MCF 10A (cell line): ENCODE results near the gene LRIT1. TPM values are rescaled to one million over a fixed set of nuclear protein-coding genes. Genes with fewer than 3 reads are reported as not detected.

Source experiments
- BruUV-seq: library from RNA; stranded (reverse); fragments of 400-500 nt; replicated peaks from 2 replicates; lab custom pipeline; 2021; lab: Mats Ljungman, UMichigan
- CTCF ChIA-PET: fragments of 300-600 bp; sonication (Branson Sonifier 250); formaldehyde crosslinking; extraction: SDS; loops from one replicate; lab custom pipeline; 2021; ENCODE audit warnings: antibody characterized with exemption, inconsistent platforms; lab: Yijun Ruan, JAX
- POLR2A ChIA-PET: fragments of 300-600, 350-650 bp; sonication (Branson Sonifier 250); formaldehyde crosslinking; extraction: SDS; loops from one replicate; lab custom pipeline; 2020; ENCODE audit warnings: antibody characterized with exemption, inconsistent platforms; lab: Yijun Ruan, JAX
- DNase-seq: peaks from one replicate; pipeline ENCODE4 v3.0.0-alpha.2; 2018; ENCODE audit not compliant: unreplicated experiment
- H3K27ac Mint-ChIP-seq: one replicate; pipeline ENCODE4 v1.8.0; 2022; ENCODE audit warnings: mild to moderate bottlenecking, low read depth, mixed read lengths; ENCODE audit not compliant: unreplicated experiment
- H3K27me3 Mint-ChIP-seq: one replicate; pipeline ENCODE4 v1.8.0; 2022; ENCODE audit warnings: mixed read lengths; ENCODE audit not compliant: insufficient read depth, unreplicated experiment
- H3K36me3 Mint-ChIP-seq: one replicate; pipeline ENCODE4 v1.8.0; 2022; ENCODE audit warnings: mild to moderate bottlenecking, moderate library complexity, mixed read lengths; ENCODE audit not compliant: insufficient read depth, unreplicated experiment
- H3K4me1 Mint-ChIP-seq: one replicate; pipeline ENCODE4 v1.8.0; 2022; ENCODE audit warnings: mixed read lengths; ENCODE audit not compliant: insufficient read depth, unreplicated experiment
- H3K4me3 Mint-ChIP-seq: one replicate; pipeline ENCODE4 v1.8.0; 2022; ENCODE audit warnings: mild to moderate bottlenecking, moderate library complexity, mixed read lengths; ENCODE audit not compliant: unreplicated experiment
- H3K9me3 Mint-ChIP-seq: one replicate; pipeline ENCODE4 v1.8.0; 2022; ENCODE audit warnings: mixed read lengths; ENCODE audit not compliant: unreplicated experiment
- intact Hi-C: fragments of 100-400 bp; cut with micrococcal nuclease; formaldehyde crosslinking; loops from 2 replicates; pipeline ENCODE4 v1.14.1; 2022
- total RNA-seq: library from RNA; stranded (reverse); gene quantifications from 2 replicates; pipeline ENCODE4 v1.2.3, GENCODE V29; 2022
- TF ChIP-seq, protein P1 (sequence below): fragments of 200-600 bp; IDR thresholded peaks from one replicate; pipeline ENCODE4 v1.8.0; 2022; ENCODE audit warnings: antibody characterized with exemption, mild to moderate bottlenecking; ENCODE audit not compliant: unreplicated experiment

The LRIT1 gene
- total RNA-seq, 1 experiment from 2014 or later: not detected

- TF ChIP-seq, protein P1, sequence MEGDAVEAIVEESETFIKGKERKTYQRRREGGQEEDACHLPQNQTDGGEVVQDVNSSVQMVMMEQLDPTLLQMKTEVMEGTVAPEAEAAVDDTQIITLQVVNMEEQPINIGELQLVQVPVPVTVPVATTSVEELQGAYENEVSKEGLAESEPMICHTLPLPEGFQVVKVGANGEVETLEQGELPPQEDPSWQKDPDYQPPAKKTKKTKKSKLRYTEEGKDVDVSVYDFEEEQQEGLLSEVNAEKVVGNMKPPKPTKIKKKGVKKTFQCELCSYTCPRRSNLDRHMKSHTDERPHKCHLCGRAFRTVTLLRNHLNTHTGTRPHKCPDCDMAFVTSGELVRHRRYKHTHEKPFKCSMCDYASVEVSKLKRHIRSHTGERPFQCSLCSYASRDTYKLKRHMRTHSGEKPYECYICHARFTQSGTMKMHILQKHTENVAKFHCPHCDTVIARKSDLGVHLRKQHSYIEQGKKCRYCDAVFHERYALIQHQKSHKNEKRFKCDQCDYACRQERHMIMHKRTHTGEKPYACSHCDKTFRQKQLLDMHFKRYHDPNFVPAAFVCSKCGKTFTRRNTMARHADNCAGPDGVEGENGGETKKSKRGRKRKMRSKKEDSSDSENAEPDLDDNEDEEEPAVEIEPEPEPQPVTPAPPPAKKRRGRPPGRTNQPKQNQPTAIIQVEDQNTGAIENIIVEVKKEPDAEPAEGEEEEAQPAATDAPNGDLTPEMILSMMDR: no peak
- ChIA-PET CTCF (interaction anchor here (1.2 to 2.8 kb wide), 3 partner anchors 9 to 48 kb away, joined by 3 to 11 read pairs (median 4); no protein-coding TSS in a partner anchor), POLR2A (no interaction called here)
- no peak for DNase-seq
- intact Hi-C loops: no loop called here
- Mint-ChIP-seq H3K36me3 (no peaks in the 10 kb centered on the region), H3K4me1 (peaks cover 6% of the 10 kb centered on the region), H3K27ac (no peak overlapping the region), H3K27me3 (peaks cover 46% of the 10 kb centered on the region), H3K9me3 (no peaks in the 10 kb centered on the region), H3K4me3 (no peak overlapping the region)
- BruUV-seq: no TSS peak
These were observed 45.3 kb downstream of the LRIT1 start for GRCh38 chr10:84196083-84196482.

GRCh38 chr10:84195044-84195830, 46.1 kb downstream of the LRIT1 start:
- intact Hi-C loops: no loop called here
- DNase-seq: no peak
- H3K36me3 Mint-ChIP-seq: no peaks in the 10 kb centered on the region
- no peak overlapping the region for H3K4me3 Mint-ChIP-seq
- BruUV-seq: no TSS peak
- CTCF ChIA-PET: interaction anchor here (0.5 to 2.8 kb wide), 4 partner anchors 9 to 47 kb away, joined by 3 to 11 read pairs (median 4); no protein-coding TSS in a partner anchor
- H3K4me1 Mint-ChIP-seq: peaks cover 7% of the 10 kb centered on the region
- no peak overlapping the region for H3K27ac Mint-ChIP-seq
- POLR2A ChIA-PET: no interaction called here
- H3K27me3 Mint-ChIP-seq: peaks cover 41% of the 10 kb centered on the region
- TF ChIP-seq, protein P1: no peak
- H3K9me3 Mint-ChIP-seq: no peaks in the 10 kb centered on the region

- Mint-ChIP-seq H3K4me1 (peaks cover 7% of the 10 kb centered on the region), H3K27me3 (peaks cover 35% of the 10 kb centered on the region), H3K9me3 (no peaks in the 10 kb centered on the region), H3K4me3 (no peak within 1 kb of the TSS), H3K36me3 (no peaks in the 10 kb centered on the region), H3K27ac (no peak within 1 kb of the TSS)
- TF ChIP-seq, protein P1: no peak
- intact Hi-C loops: no loop called here
- POLR2A ChIA-PET: no interaction called here
- CTCF ChIA-PET: interaction anchor here (0.5 to 4.8 kb wide), 5 partner anchors 9 to 33 kb away, joined by 3 to 58 read pairs (median 4); no protein-coding TSS in a partner anchor
- no peak for DNase-seq
- BruUV-seq: no TSS peak
These were observed 46.8 kb downstream of the LRIT1 start, which contains the start of gene CDHR1 for GRCh38 chr10:84194424-84195043. Gene CDHR1, plus strand, starts transcription at chr10:84194537. Its CDS starts 224 bp downstream, at chr10:84194761.
